Heart left ventricle (tissue), 16 donors: ENCODE results near the gene PTGR3. TPM values are rescaled to one million over a fixed set of nuclear protein-coding genes. Genes with fewer than 3 reads are reported as not detected.

Experiments used
- ATAC-seq, 4 donors: fragments of 200-7000 bp; cut with Tn5 transposase; one replicate each; pipeline ENCODE4 v1.9.1; 2020 to 2022; ENCODE audit warnings: moderate library complexity in 4 of 4, mild to moderate bottlenecking in 3 of 4, moderate number of reproducible peaks in 1 of 4
- DNase-seq, 5 donors: peaks; one replicate each; pipeline ENCODE4 v3.0.0-alpha.2; 2020
- H3K27ac ChIP-seq, 12 donors: fragments of 200-600 bp; sonication (generic) in 4 of 12; one replicate each; pipeline versions ENCODE4 v1.5.0 to v1.8.0; 2016 to 2022; ENCODE audit warnings: mild to moderate bottlenecking in 2 of 12
- H3K27me3 ChIP-seq, 9 donors: fragments of 200-600 bp; sonication (generic) in 2 of 9; one replicate each; pipeline versions ENCODE4 v1.5.1 to v1.8.0; 2016 to 2022; ENCODE audit warnings: mild to moderate bottlenecking in 3 of 9
- H3K36me3 ChIP-seq, 9 donors: fragments of 200-600 bp; sonication (generic) in 2 of 9; one replicate each; pipeline versions ENCODE4 v1.5.0 to v1.8.0; 2018 to 2022; ENCODE audit warnings: mild to moderate bottlenecking in 2 of 9
- H3K4me1 ChIP-seq, 12 donors: fragments of 200-600 bp; sonication (generic) in 4 of 12; one replicate each; pipeline versions ENCODE4 v1.5.0 to v1.8.0; 2016 to 2022; ENCODE audit warnings: mild to moderate bottlenecking in 3 of 12
- H3K4me3 ChIP-seq, 12 donors: fragments of 200-600 bp; sonication (generic) in 4 of 12; one replicate each; pipeline versions ENCODE4 v1.5.0 to v1.8.0; 2017 to 2022; ENCODE audit warnings: mild to moderate bottlenecking in 9 of 12, moderate library complexity in 4 of 12
- H3K9me3 ChIP-seq, 12 donors: fragments of 200-600 bp; sonication (generic) in 4 of 12; one replicate each; pipeline versions ENCODE4 v1.5.0 to v1.8.0; 2016 to 2022; ENCODE audit warnings: mild to moderate bottlenecking in 1 of 12
- CTCF ChIP-seq, 12 donors: fragments of 200-600 bp; sonication (generic) in 4 of 12; IDR thresholded peaks; one replicate each; pipeline versions ENCODE4 v1.5.0 to v1.8.0; 2018 to 2022; ENCODE audit warnings: antibody characterized with exemption in 12 of 12, mild to moderate bottlenecking in 5 of 12
- POLR2A ChIP-seq, 2 donors: fragments of 450-650 bp; IDR thresholded peaks; one replicate each; pipeline ENCODE4 v1.6.1; 2017; ENCODE audit warnings: antibody characterized with exemption in 2 of 2, mild to moderate bottlenecking in 2 of 2, moderate library complexity in 2 of 2
- WGBS, 4 donors: extraction: QIAGEN DNeasy Blood & Tissue Kit in 2 of 4; methylation state at CpG; one replicate each; pipeline versions ENCODE4 v1.1.5 to v1.1.7; 2013 to 2018; 5-methylcytosine and 5-hydroxymethylcytosine counted together
- intact Hi-C, 10 donors: fragments of 100-400 bp; cut with DNase I; formaldehyde crosslinking; loops; one replicate each; pipeline versions ENCODE4 v1.11.1 to v1.14.2; 2022
- polyA plus RNA-seq, 2 donors: library from polyadenylated mRNA; stranded (reverse); fragments of 200-250 nt; gene quantifications; one replicate each; pipeline ENCODE4 v1.2.3, GENCODE V29; 2013
- total RNA-seq, 9 donors: library from RNA; depleted of rRNA in 2 of 9; stranded (reverse); fragments of >200 nt in 2 of 9; fragmentation: NEBNext Ultra II Directional in 3 of 9; extraction: Animal tissue kit (Norgen Biotek cat#: 25700) in 3 of 9; gene quantifications; one replicate each; pipeline versions ENCODE4 v1.1.0 to v1.2.4, GENCODE V29; 2016 to 2023
- donor health status: ischemic (EF 13 %, LVEDD 7.1; RV severe dilation, severe dysfunction).
- donor health status: healthy with polysubstance abuse.
- donor health status: DM: no; HTN: yes; CAD: no.
- donor health status: DM: no; HTN: no; CAD: no.
- donor health status: ischemic (EF 25% LVEDD 6.9; RV normal size, moderate dysfunction).
- donor health status: ischemic (EF 25% LVEDD 5.7; RV mildly dilated, moderate dysfunction).
- donor health status: healthy.
- donor health status: DM: yes; HTN: yes; CAD: no.
- donor health status: ischemic (EF 35%, LVEDD 5.7; RV mildly dilated, moderate dysfunction).
- donor health status: nonischemic (EF 11% LVEDD 7.7; RV severe dilation, severe dysfunction).
- donor health status: DM: yes; HTN: yes; CAD: no.
- donor health status: PGD.
- donor health status: ischemic (EF 29% LVEDD 5.4; RV normal size, mild dysfunction).
- donor health status: nonischemic (EF 23%, LVEDD 6.1; RV moderate dilation, normal function).

Gene PTGR3
- total and polyA plus RNA-seq, 11 donors: 13.6 to 58.2 (median 49.1) TPM

DNA sequence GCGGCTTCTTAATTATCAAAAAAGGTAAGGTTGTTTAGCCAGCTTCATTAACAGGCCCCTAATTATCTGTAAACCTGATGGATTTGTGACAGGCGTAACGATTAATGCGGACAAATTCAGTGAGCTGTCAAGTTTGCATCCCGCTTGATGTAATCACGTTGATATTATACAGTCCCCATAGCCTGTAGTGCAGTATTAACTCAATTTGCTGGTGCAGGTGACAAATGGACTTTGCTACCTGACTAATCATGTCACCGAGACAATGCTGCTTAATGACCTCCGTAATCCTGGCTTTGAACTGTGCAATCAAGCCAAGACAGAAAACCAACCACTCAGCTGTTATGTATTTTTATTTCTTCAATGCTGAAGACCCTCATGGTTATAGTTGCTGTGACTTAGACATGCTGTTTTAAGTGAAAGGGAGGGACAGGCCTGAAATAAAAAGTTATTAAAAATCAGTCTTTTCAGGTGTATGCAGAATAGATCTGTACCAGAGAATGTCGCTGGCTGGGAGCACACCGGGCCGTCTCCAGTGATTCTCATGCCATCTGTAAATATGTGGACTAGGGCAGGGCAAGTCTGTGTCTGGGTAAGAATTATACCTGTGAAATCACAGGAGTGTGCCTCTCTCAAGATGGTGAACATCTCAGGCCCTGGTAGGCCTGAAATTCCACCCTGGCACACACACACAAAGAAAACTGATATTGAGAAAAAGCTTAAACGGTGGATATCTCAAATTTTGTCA is 6.0 kb upstream of the PTGR3 start:
- Histone ChIP-seq H3K36me3 (no peaks in the 10 kb centered on the region), H3K4me1 (peaks cover 15 to 81% (median 65%) of the 10 kb centered on the region in 12 donors), H3K27ac (peak overlapping the region in 8 of 12 donors; percentile 9 to 91 (median 86)), H3K4me3 (no peak overlapping the region), H3K9me3 (no peaks in the 10 kb centered on the region), H3K27me3 (no peaks in the 10 kb centered on the region)
- ATAC-seq: no peak
- intact Hi-C loops: loop anchor here in 4 of 10 donors (5.0 to 10.0 kb wide), 4 partner anchors 32 to 242 kb away; no protein-coding TSS in a partner anchor
- 72 to 83% (median 79%) methylated on average over 12 of the region's 12 CpGs for WGBS, 4 donors
- TF ChIP-seq CTCF (IDR thresholded peaks at IDR 0.05): no peak
- TF ChIP-seq POLR2A (IDR thresholded peaks at IDR 0.05): no peak
- no peak for DNase-seq

DNA sequence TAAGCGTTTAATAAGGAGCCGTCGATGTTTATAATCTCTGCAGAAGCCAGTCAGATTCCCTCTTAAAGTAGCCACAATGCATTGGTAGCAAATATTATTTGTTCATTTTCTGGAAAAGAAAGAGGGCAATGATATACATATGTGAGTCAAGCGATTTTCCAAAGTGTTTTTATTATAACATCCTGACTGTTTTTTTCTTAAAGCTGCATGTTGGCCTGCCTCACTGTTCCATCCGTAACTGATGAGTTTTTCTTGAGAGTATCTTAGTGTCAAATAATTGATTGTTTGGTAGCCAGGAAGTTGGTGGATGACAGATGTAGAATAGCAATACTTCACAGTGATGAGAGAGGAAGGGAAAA is 5.4 kb upstream of the PTGR3 start:
- Histone ChIP-seq H3K27ac (peak overlapping the region in 10 of 12 donors; percentile 9 to 91 (median 90)), H3K4me1 (peaks cover 12 to 76% (median 61%) of the 10 kb centered on the region in 12 donors), H3K36me3 (no peaks in the 10 kb centered on the region), H3K27me3 (no peaks in the 10 kb centered on the region), H3K9me3 (no peaks in the 10 kb centered on the region), H3K4me3 (peak overlapping the region in 4 of 12 donors; percentile 76 to 95 (median 86))
- DNase-seq: no peak
- 56 to 66% (median 62%) methylated on average over 5 of the region's 5 CpGs for WGBS, 4 donors
- intact Hi-C loops: loop anchor here in 3 of 10 donors (5.0 to 10.0 kb wide), 3 partner anchors 33 to 243 kb away; no protein-coding TSS in a partner anchor
- no peak for ATAC-seq
- no peak for TF ChIP-seq CTCF (IDR thresholded peaks at IDR 0.05)
- no peak for TF ChIP-seq POLR2A (IDR thresholded peaks at IDR 0.05)

GRCh38 chr18:75213611-75214331 is 4.8 kb upstream of the PTGR3 start:
- Histone ChIP-seq H3K27ac (peak overlapping the region in 11 of 12 donors; percentile 9 to 91 (median 90)), H3K4me1 (peaks cover 12 to 72% (median 56%) of the 10 kb centered on the region in 12 donors), H3K4me3 (peak overlapping the region in 8 of 12 donors; percentile 76 to 95 (median 84)), H3K9me3 (no peaks in the 10 kb centered on the region), H3K27me3 (no peaks in the 10 kb centered on the region), H3K36me3 (no peaks in the 10 kb centered on the region)
- DNase-seq: no peak
- WGBS, 4 donors: 38 to 49% (median 40%) methylated on average over 5 of the region's 5 CpGs
- TF ChIP-seq POLR2A (IDR thresholded peaks at IDR 0.05): no peak
- no peak for TF ChIP-seq CTCF (IDR thresholded peaks at IDR 0.05)
- no peak for ATAC-seq
- intact Hi-C loops: loop anchor here in 3 of 10 donors (1.0 to 10.0 kb wide), 4 partner anchors 14 to 244 kb away; no protein-coding TSS in a partner anchor

- H3K4me1 ChIP-seq: peaks cover 7 to 61% (median 47%) of the 10 kb centered on the region in 12 donors
- peak overlapping the region; percentile 76 to 91 (median 90) for H3K27ac ChIP-seq
- H3K36me3 ChIP-seq: no peaks in the 10 kb centered on the region
- intact Hi-C loops: loop anchor here in 3 of 10 donors (1.0 to 10.0 kb wide), 4 partner anchors 15 to 245 kb away; no protein-coding TSS in a partner anchor
- no peaks in the 10 kb centered on the region for H3K9me3 ChIP-seq
- H3K4me3 ChIP-seq: peak overlapping the region in 11 of 12 donors; percentile 63 to 95 (median 85)
- DNase-seq (no peak), ATAC-seq (no peak)
- 23 to 26% (median 24%) methylated on average over 5 of the region's 5 CpGs for WGBS, 4 donors
- TF ChIP-seq CTCF (IDR thresholded peaks at IDR 0.05) (no peak), POLR2A (IDR thresholded peaks at IDR 0.05) (no peak)
- no peaks in the 10 kb centered on the region for H3K27me3 ChIP-seq
Measured at GRCh38 chr18:75212751-75213090, 3.8 kb upstream of the PTGR3 start.
